Endothelial cell of umbilical vein (primary cell): ENCODE results near the gene CTIF. TPM values are rescaled to one million over a fixed set of nuclear protein-coding genes. Genes with fewer than 3 reads are reported as not detected.

Source experiments
- BruUV-seq: library from RNA; stranded (reverse); fragments of 400-500 nt; replicated peaks from 2 replicates; lab custom pipeline; 2021; lab: Mats Ljungman, UMichigan
- CTCF ChIA-PET: fragments of 300-600, 350-600 bp; sonication (Branson Sonifier 250); formaldehyde crosslinking; loops from one replicate; lab custom pipeline; 2021; ENCODE audit warnings: antibody characterized with exemption, inconsistent platforms; lab: Charles Lee
- POLR2A ChIA-PET: fragments of 300-600, 350-600 bp; sonication (Branson Sonifier 250); formaldehyde crosslinking; loops from one replicate; lab custom pipeline; 2021; ENCODE audit warnings: antibody characterized with exemption, inconsistent platforms; lab: Charles Lee
- DNase-seq: peaks from one replicate; pipeline ENCODE4 v3.0.0-alpha.2; 2011; ENCODE audit warnings: low read depth, low spot score
- FAIRE-seq: peaks from 2 replicates; lab custom pipeline; 2011; peaks lifted over from hg19 to GRCh38; lab: Jason Lieb, UNC
- H2AFZ ChIP-seq: 2 replicates; pipeline ENCODE4 v1.6.0; 2012; ENCODE audit warnings: low read depth, low read length, control low read depth, inconsistent platforms
- H3K27ac ChIP-seq: 2 replicates; pipeline ENCODE4 v1.5.1; 2011; ENCODE audit warnings: low read depth, mild to moderate bottlenecking, control low read depth, low read length, moderate library complexity; ENCODE audit not compliant: insufficient read depth
- H3K27me3 ChIP-seq, 2 experiments: 2 replicates each; pipeline versions ENCODE4 v1.6.0 to v1.6.1; 2011; ENCODE audit warnings: low read length in 2 of 2, mixed read lengths in 1 of 2; ENCODE audit not compliant: control insufficient read depth in 2 of 2, insufficient read depth in 2 of 2
- H3K36me3 ChIP-seq, 2 experiments: 2 replicates in 1 of 2; 3 replicates in 1 of 2; pipeline ENCODE4 v1.5.1; 2011; ENCODE audit warnings: low read length in 2 of 2, mild to moderate bottlenecking in 1 of 2, moderate library complexity in 1 of 2; ENCODE audit not compliant: control insufficient read depth in 2 of 2, insufficient read depth in 2 of 2; ENCODE audit errors: extremely low read depth in 1 of 2
- H3K4me1 ChIP-seq: 3 replicates; pipeline ENCODE4 v1.5.1; 2011; ENCODE audit warnings: mild to moderate bottlenecking, low read length; ENCODE audit not compliant: control insufficient read depth, insufficient read depth; ENCODE audit errors: extremely low read depth
- H3K4me2 ChIP-seq: 2 replicates; pipeline ENCODE4 v1.6.1; 2011; ENCODE audit warnings: low read length, control low read depth, mixed read lengths; ENCODE audit not compliant: insufficient read depth
- H3K4me3 ChIP-seq, 3 experiments: fragments of 200-600 bp in 1 of 3; sonication (generic), shearing (Covaris generic) in 1 of 3; replicated peaks in 1 of 3; 2 replicates each; pipeline ENCODE4 v1.5.1; 2011 to 2016; ENCODE audit warnings: control low read depth in 3 of 3, low read length in 3 of 3, mild to moderate bottlenecking in 2 of 3, inconsistent platforms in 1 of 3, low read depth in 1 of 3, moderate library complexity in 1 of 3; ENCODE audit not compliant: insufficient read depth in 1 of 3
- H3K79me2 ChIP-seq: 2 replicates; pipeline ENCODE4 v1.6.0; 2012; ENCODE audit warnings: low read length, inconsistent platforms; ENCODE audit not compliant: control insufficient read depth, insufficient read depth
- H3K9ac ChIP-seq: replicated peaks from 2 replicates; pipeline ENCODE3; 2011; ENCODE audit warnings: low read length, control low read depth; ENCODE audit not compliant: insufficient read depth; ENCODE audit errors: extremely low read depth
- H3K9me1 ChIP-seq: replicated peaks from 3 replicates; pipeline ENCODE4 v1.6.0; 2011; ENCODE audit warnings: mild to moderate bottlenecking, low read length; ENCODE audit not compliant: control insufficient read depth, insufficient read depth; ENCODE audit errors: extremely low read depth
- H3K9me3 ChIP-seq: replicated peaks from 2 replicates; pipeline ENCODE4 v1.5.1; 2012; ENCODE audit warnings: low read length, inconsistent platforms; ENCODE audit not compliant: control insufficient read depth, insufficient read depth
- H4K20me1 ChIP-seq: replicated peaks from 2 replicates; pipeline ENCODE3; 2011; ENCODE audit warnings: mild to moderate bottlenecking, low read length; ENCODE audit not compliant: control insufficient read depth, insufficient read depth; ENCODE audit errors: extremely low read depth
- EZH2 ChIP-seq: IDR thresholded peaks from 2 replicates; pipeline ENCODE4 v1.6.1; 2012; ENCODE audit warnings: borderline replicate concordance, low read depth, mild to moderate bottlenecking, moderate library complexity, low read length, inconsistent platforms; ENCODE audit not compliant: severe bottlenecking
- FOS ChIP-seq: IDR thresholded peaks from 2 replicates; pipeline ENCODE4 v1.6.1; 2011; ENCODE audit warnings: mild to moderate bottlenecking, low read length, moderate library complexity, borderline replicate concordance; ENCODE audit not compliant: insufficient read depth
- GATA2 ChIP-seq: IDR thresholded peaks from 2 replicates; pipeline ENCODE4 v1.7.0; 2011; ENCODE audit warnings: low read depth, mild to moderate bottlenecking, moderate library complexity, mixed read lengths, low read length; ENCODE audit not compliant: insufficient read length, insufficient read depth
- JUN ChIP-seq: IDR thresholded peaks from 2 replicates; pipeline ENCODE4 v1.6.1; 2011; ENCODE audit warnings: borderline replicate concordance, low read depth; ENCODE audit not compliant: insufficient read length, insufficient read depth
- MYC ChIP-seq: IDR thresholded peaks from one replicate; pipeline ENCODE4 v1.6.1; 2011; ENCODE audit warnings: mild to moderate bottlenecking, low read depth, low read length
- POLR2A ChIP-seq: IDR thresholded peaks from 2 replicates; pipeline ENCODE4 v1.6.1; 2012; ENCODE audit warnings: low read depth, mild to moderate bottlenecking, control low read depth, low read length
- POLR2AphosphoS5 ChIP-seq: IDR thresholded peaks from 2 replicates; pipeline ENCODE4 v1.6.1; 2012; ENCODE audit warnings: low read depth, mild to moderate bottlenecking, control low read depth, low read length, moderate library complexity; ENCODE audit not compliant: insufficient read depth
- dilution Hi-C: fragments of 300-500 bp; cut with MboI; formaldehyde crosslinking; loops from one replicate; pipeline ENCODE4 v1.15.0; 2019; ENCODE audit warnings: low sequenced_read_pairs; ENCODE audit not compliant: extremely low pct_ligation_motif_present
- intact Hi-C: fragments of 100-400 bp; cut with micrococcal nuclease; formaldehyde crosslinking; loops from one replicate; pipeline ENCODE4 v1.10.0; 2022
- polyA plus RNA-seq, 4 experiments: library from polyadenylated mRNA; depleted of rRNA in 3 of 4; stranded (reverse) in 3 of 4; unstranded in 1 of 4; fragments of >200 nt; gene quantifications; 2 replicates each; pipeline versions ENCODE4 v1.2.1 to v1.2.3, GENCODE V29; 2011 to 2012; ENCODE audit warnings: missing spikeins in 1 of 4
- total RNA-seq: library from RNA; stranded (reverse); gene quantifications from 2 replicates; pipeline ENCODE4 v1.2.3, GENCODE V29; 2021
- TF ChIP-seq, protein P1 (sequence below): IDR thresholded peaks from 2 replicates; pipeline ENCODE4 v1.6.1; 2011; ENCODE audit not compliant: insufficient read depth, insufficient read length
- TF ChIP-seq, protein P2 (sequence below), 2 donors: IDR thresholded peaks; 1 replicate in 1 of 2; 2 replicates in 1 of 2; pipeline ENCODE4 v1.5.1; 2011; ENCODE audit warnings: low read length in 2 of 2, mild to moderate bottlenecking in 2 of 2, moderate library complexity in 2 of 2, control low read depth in 1 of 2, inconsistent platforms in 1 of 2, low read depth in 1 of 2; ENCODE audit not compliant: insufficient read depth in 1 of 2; ENCODE audit errors: extremely low read depth in 1 of 2

The CTIF gene
- total and polyA plus RNA-seq, 2 donors (not counting 3 experiments of a cell fraction or from before 2014, with no cell fraction given), result 20.9 to 57.7 TPM

- TF ChIP-seq EZH2 (no peak), MYC (no peak), GATA2 (no peak), FOS (no peak), POLR2AphosphoS5 (no peak), POLR2A (no peak), JUN (no peak)
- TF ChIP-seq, protein P1, sequence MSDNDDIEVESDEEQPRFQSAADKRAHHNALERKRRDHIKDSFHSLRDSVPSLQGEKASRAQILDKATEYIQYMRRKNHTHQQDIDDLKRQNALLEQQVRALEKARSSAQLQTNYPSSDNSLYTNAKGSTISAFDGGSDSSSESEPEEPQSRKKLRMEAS, result no peak
- TF ChIP-seq, protein P2, sequence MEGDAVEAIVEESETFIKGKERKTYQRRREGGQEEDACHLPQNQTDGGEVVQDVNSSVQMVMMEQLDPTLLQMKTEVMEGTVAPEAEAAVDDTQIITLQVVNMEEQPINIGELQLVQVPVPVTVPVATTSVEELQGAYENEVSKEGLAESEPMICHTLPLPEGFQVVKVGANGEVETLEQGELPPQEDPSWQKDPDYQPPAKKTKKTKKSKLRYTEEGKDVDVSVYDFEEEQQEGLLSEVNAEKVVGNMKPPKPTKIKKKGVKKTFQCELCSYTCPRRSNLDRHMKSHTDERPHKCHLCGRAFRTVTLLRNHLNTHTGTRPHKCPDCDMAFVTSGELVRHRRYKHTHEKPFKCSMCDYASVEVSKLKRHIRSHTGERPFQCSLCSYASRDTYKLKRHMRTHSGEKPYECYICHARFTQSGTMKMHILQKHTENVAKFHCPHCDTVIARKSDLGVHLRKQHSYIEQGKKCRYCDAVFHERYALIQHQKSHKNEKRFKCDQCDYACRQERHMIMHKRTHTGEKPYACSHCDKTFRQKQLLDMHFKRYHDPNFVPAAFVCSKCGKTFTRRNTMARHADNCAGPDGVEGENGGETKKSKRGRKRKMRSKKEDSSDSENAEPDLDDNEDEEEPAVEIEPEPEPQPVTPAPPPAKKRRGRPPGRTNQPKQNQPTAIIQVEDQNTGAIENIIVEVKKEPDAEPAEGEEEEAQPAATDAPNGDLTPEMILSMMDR (IDR thresholded peaks at IDR 0.05; ENCODE audit: extremely low read depth in 1 of 2, insufficient read depth in 1 of 2, low read depth in 1 of 2, low read length in 2 of 2), result no peak
- no peaks in the 10 kb centered on the region for H4K20me1 ChIP-seq
- ChIA-PET POLR2A (no interaction called here), CTCF (interaction anchor here (1.1 kb wide), 1 partner anchor 13 kb away, joined by 3 read pairs; no protein-coding TSS in a partner anchor)
- no TSS peak for BruUV-seq
- no peak for DNase-seq
- H3K9me3 ChIP-seq, result no peaks in the 10 kb centered on the region
- H3K9me1 ChIP-seq, result no peaks in the 10 kb centered on the region
- no peak overlapping the region for H3K9ac ChIP-seq
- no peak overlapping the region for H3K27ac ChIP-seq
- H3K79me2 ChIP-seq, result no peaks in the 10 kb centered on the region
- H3K4me1 ChIP-seq, result no peaks in the 10 kb centered on the region
- H3K4me3 ChIP-seq, result no peak overlapping the region
- FAIRE-seq, result no peak
- H3K27me3 ChIP-seq, result no peaks in the 10 kb centered on the region
- H3K36me3 ChIP-seq, result peaks cover 0 to 3% of the 10 kb centered on the region in 2 experiments
- H2AFZ ChIP-seq, result no peak overlapping the region
- intact Hi-C loops, result no loop called here
- dilution Hi-C loops, result no loop called here
- H3K4me2 ChIP-seq, result no peak overlapping the region
These were observed 275.8 kb downstream of the CTIF start for GRCh38 chr18:48814490-48815178.
